Activated naive CD4-positive, alpha-beta T cell treated with anti-CD3 and anti-CD28 coated beads for 36 hours (primary cell): ENCODE data around the gene DNAJA3. TPM values are rescaled to one million over a fixed set of nuclear protein-coding genes. Genes with fewer than 3 reads are reported as not detected.

ENCODE experiments used
- CTCF ChIA-PET: fragments of 350-600 bp; sonication (Branson Sonifier 250); formaldehyde crosslinking; loops from one replicate; lab custom pipeline; 2021; ENCODE audit warnings: antibody characterized with exemption; lab: Charles Lee
- DNase-seq: peaks from one replicate; pipeline ENCODE4 v3.0.0-alpha.2; 2020
- H3K27ac Mint-ChIP-seq: one replicate; pipeline ENCODE4 v1.8.0; 2021; ENCODE audit warnings: mild to moderate bottlenecking, mixed read lengths
- H3K27me3 Mint-ChIP-seq: one replicate; pipeline ENCODE4 v1.8.0; 2021; ENCODE audit warnings: low read depth, mixed read lengths
- H3K36me3 Mint-ChIP-seq: one replicate; pipeline ENCODE4 v1.8.0; 2021; ENCODE audit warnings: low read depth, mixed read lengths
- H3K4me1 Mint-ChIP-seq: one replicate; pipeline ENCODE4 v1.8.0; 2021; ENCODE audit warnings: low read depth, mixed read lengths
- H3K4me3 Mint-ChIP-seq: one replicate; pipeline ENCODE4 v1.8.0; 2021; ENCODE audit warnings: mild to moderate bottlenecking, moderate library complexity, mixed read lengths
- H3K9me3 Mint-ChIP-seq: one replicate; pipeline ENCODE4 v1.8.0; 2021; ENCODE audit warnings: mixed read lengths
- intact Hi-C: fragments of 100-400 bp; cut with micrococcal nuclease; formaldehyde crosslinking; loops from one replicate; pipeline ENCODE4 v1.15.1; 2023
- total RNA-seq, 2 experiments: library from RNA; stranded (reverse); gene quantifications; one replicate each; pipeline ENCODE4 v1.2.3, GENCODE V29; 2021

DNAJA3 gene
- total RNA-seq, 2 experiments from 2014 or later, result 86.7 to 88.0 TPM

DNA sequence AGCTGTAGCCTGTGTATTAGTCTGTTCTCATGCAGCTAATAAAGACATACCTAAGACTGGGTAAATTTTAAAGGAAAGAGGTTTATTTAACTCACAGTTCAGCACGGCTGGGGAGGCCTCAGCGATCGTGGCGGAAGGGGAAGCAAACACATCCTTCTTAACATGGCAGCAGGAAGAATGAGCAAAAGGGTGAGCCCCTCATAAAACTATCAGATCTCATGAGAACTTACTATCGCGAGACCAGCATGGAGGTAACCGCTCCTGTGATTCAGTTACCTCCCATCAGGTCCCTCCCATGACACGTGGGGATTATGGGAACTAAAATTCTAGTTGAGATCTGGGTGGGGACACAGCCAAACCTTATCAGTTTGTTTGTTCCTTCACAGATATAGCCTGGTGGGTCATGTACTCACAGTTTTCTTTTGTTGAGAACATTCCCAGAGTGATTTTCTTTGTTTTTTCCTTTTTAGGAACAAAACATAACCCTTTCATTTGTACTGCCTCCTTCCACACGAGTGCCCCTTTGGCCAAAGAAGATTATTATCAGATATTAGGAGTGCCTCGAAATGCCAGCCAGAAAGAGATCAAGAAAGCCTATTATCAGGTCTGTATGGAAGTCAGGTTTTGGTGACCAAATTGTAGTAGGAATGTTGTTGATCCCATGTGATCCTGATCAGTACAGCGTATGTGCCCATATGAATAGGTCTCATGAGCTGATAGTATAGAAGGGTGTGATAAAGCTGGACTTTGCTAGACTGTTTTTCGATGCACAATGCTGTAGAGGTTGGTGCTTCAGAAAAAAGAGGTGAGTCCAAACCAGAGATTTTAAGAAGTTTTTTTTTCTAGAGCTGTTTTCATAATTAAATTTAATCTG lies 8.5 kb downstream of the DNAJA3 start:
- CTCF ChIA-PET, result no interaction called here
- H3K27ac Mint-ChIP-seq, result peak overlapping the region; percentile 58
- H3K9me3 Mint-ChIP-seq, result no peaks in the 10 kb centered on the region
- peaks cover 27% of the 10 kb centered on the region for H3K4me1 Mint-ChIP-seq
- H3K36me3 Mint-ChIP-seq, result peaks cover 46% of the 10 kb centered on the region
- intact Hi-C loops, result no loop called here
- H3K4me3 Mint-ChIP-seq, result no peak overlapping the region
- no peaks in the 10 kb centered on the region for H3K27me3 Mint-ChIP-seq
- DNase-seq, result no peak

- intact Hi-C loops, result no loop called here
- Mint-ChIP-seq H3K27ac (peak overlapping the region; percentile 7), H3K9me3 (no peaks in the 10 kb centered on the region), H3K36me3 (peaks cover 49% of the 10 kb centered on the region), H3K4me3 (no peak overlapping the region), H3K27me3 (no peaks in the 10 kb centered on the region), H3K4me1 (peaks cover 21% of the 10 kb centered on the region)
- CTCF ChIA-PET, result interaction anchor here (1.2 kb wide), 1 partner anchor 33 kb away, joined by 3 read pairs; no protein-coding TSS in a partner anchor
- DNase-seq, result no peak
Measured at GRCh38 chr16:4435337-4436067, 9.8 kb downstream of the DNAJA3 start.

GRCh38 chr16:4437366-4437765 lies 11.7 kb downstream of the DNAJA3 start:
- intact Hi-C loops, result no loop called here
- CTCF ChIA-PET, result interaction anchor here (0.7 to 1.7 kb wide), 4 partner anchors 34 to 1379 kb away, joined by 3 to 5 read pairs (median 3); no protein-coding TSS in a partner anchor
- H3K4me3 Mint-ChIP-seq, result no peak overlapping the region
- no peaks in the 10 kb centered on the region for H3K9me3 Mint-ChIP-seq
- peaks cover 47% of the 10 kb centered on the region for H3K36me3 Mint-ChIP-seq
- no peak for DNase-seq
- peaks cover 17% of the 10 kb centered on the region for H3K4me1 Mint-ChIP-seq
- no peak overlapping the region for H3K27ac Mint-ChIP-seq
- no peaks in the 10 kb centered on the region for H3K27me3 Mint-ChIP-seq

GRCh38 chr16:4442371-4442770 lies 16.7 kb downstream of the DNAJA3 start:
- Mint-ChIP-seq H3K36me3 (peaks cover 47% of the 10 kb centered on the region), H3K27me3 (no peaks in the 10 kb centered on the region), H3K4me1 (peaks cover 1% of the 10 kb centered on the region), H3K27ac (no peak overlapping the region), H3K9me3 (no peaks in the 10 kb centered on the region), H3K4me3 (no peak overlapping the region)
- intact Hi-C loops, result no loop called here
- DNase-seq, result no peak
- CTCF ChIA-PET, result no interaction called here

GRCh38 chr16:4443271-4443670 lies 17.6 kb downstream of the DNAJA3 start:
- peaks cover 1% of the 10 kb centered on the region for H3K4me1 Mint-ChIP-seq
- intact Hi-C loops, result no loop called here
- CTCF ChIA-PET, result interaction anchor here (0.6 kb wide), 1 partner anchor 27 kb away, joined by 3 read pairs; no protein-coding TSS in a partner anchor
- no peaks in the 10 kb centered on the region for H3K27me3 Mint-ChIP-seq
- DNase-seq, result no peak
- no peaks in the 10 kb centered on the region for H3K9me3 Mint-ChIP-seq
- peaks cover 47% of the 10 kb centered on the region for H3K36me3 Mint-ChIP-seq
- H3K4me3 Mint-ChIP-seq, result no peak overlapping the region
- no peak overlapping the region for H3K27ac Mint-ChIP-seq

DNA sequence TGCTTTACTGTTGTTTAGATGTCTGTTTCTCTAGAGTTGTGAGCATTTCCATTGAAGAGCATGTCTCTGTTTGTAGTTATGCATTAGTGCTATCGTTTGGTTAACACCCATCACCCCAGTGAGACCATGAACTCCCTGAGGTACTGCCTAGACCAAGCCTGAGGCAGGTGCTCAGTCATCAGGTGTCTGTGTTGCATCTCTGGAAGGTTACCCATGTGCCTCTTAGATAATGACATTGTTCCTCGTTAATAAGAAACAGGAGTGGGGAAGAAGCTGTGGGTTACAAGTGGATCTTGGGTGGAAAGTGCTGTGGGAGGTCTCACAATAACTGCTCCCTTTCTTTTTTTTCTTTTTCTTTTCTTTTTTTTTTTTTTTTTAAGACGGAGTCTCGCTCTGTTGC lies 18.3 kb downstream of the DNAJA3 start:
- Mint-ChIP-seq H3K9me3 (no peaks in the 10 kb centered on the region), H3K36me3 (peaks cover 53% of the 10 kb centered on the region), H3K27ac (no peak overlapping the region), H3K4me3 (no peak overlapping the region), H3K27me3 (no peaks in the 10 kb centered on the region), H3K4me1 (peaks cover 1% of the 10 kb centered on the region)
- CTCF ChIA-PET, result no interaction called here
- DNase-seq, result no peak
- intact Hi-C loops, result no loop called here

GRCh38 chr16:4450430-4450829 lies 24.8 kb downstream of the DNAJA3 start:
- Mint-ChIP-seq H3K27ac (no peak overlapping the region), H3K36me3 (peaks cover 45% of the 10 kb centered on the region)

GRCh38 chr16:4450931-4451519 lies 25.4 kb downstream of the DNAJA3 start:
- H3K36me3 Mint-ChIP-seq, result peaks cover 45% of the 10 kb centered on the region
- CTCF ChIA-PET, result interaction anchor here (0.6 to 0.9 kb wide), 3 partner anchors 8 to 13 kb away, joined by 3 read pairs; no protein-coding TSS in a partner anchor
- no peaks in the 10 kb centered on the region for H3K4me1 Mint-ChIP-seq
- peak overlapping the region; percentile 41 for H3K27ac Mint-ChIP-seq
- intact Hi-C loops, result no loop called here
- H3K4me3 Mint-ChIP-seq, result no peak overlapping the region
- no peaks in the 10 kb centered on the region for H3K9me3 Mint-ChIP-seq
- DNase-seq, result no peak
- no peaks in the 10 kb centered on the region for H3K27me3 Mint-ChIP-seq

More at GRCh38 chr16:4450430-4450829, 24.8 kb downstream of the DNAJA3 start:
- Mint-ChIP-seq H3K27me3 (no peaks in the 10 kb centered on the region), H3K9me3 (no peaks in the 10 kb centered on the region), H3K4me3 (no peak overlapping the region), H3K4me1 (no peaks in the 10 kb centered on the region)
- CTCF ChIA-PET, result interaction anchor here (0.6 to 1.4 kb wide), 4 partner anchors 9 to 190 kb away, joined by 3 to 5 read pairs (median 3); no protein-coding TSS in a partner anchor
- DNase-seq, result no peak
- intact Hi-C loops, result no loop called here

GRCh38 chr16:4452674-4453073 lies 27.0 kb downstream of the DNAJA3 start:
- peaks cover 2% of the 10 kb centered on the region for H3K4me1 Mint-ChIP-seq
- H3K36me3 Mint-ChIP-seq, result peaks cover 44% of the 10 kb centered on the region
- no peak for DNase-seq
- no peak overlapping the region for H3K27ac Mint-ChIP-seq
- no peaks in the 10 kb centered on the region for H3K27me3 Mint-ChIP-seq
- CTCF ChIA-PET, result interaction anchor here (0.7 to 1.2 kb wide), 3 partner anchors 29 to 541 kb away, joined by 3 to 4 read pairs (median 3); no protein-coding TSS in a partner anchor
- intact Hi-C loops, result no loop called here
- no peaks in the 10 kb centered on the region for H3K9me3 Mint-ChIP-seq
- no peak overlapping the region for H3K4me3 Mint-ChIP-seq

DNA sequence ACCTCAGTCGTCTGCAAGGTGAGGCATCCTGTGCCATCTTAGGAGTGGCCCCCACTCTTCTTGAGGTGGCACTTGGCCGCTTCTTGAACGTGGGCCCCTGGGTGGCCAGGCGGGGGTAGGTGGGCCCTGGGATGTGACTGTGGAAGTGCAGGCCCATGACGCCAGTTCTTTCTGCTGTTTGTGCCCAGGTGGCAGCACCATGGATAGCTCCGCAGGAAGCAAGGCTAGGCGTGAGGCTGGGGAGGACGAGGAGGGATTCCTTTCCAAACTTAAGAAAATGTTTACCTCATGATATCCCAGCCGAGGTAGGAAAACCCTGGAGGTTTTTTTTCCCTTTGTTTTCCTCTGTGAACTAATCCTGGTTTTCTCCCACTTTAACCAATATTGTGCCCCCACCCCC lies 29.0 kb downstream of the DNAJA3 start:
- no peak for DNase-seq
- CTCF ChIA-PET, result no interaction called here
- Mint-ChIP-seq H3K27ac (no peak overlapping the region), H3K9me3 (no peaks in the 10 kb centered on the region), H3K36me3 (peaks cover 38% of the 10 kb centered on the region), H3K4me1 (peaks cover 6% of the 10 kb centered on the region), H3K27me3 (no peaks in the 10 kb centered on the region), H3K4me3 (no peak overlapping the region)
- intact Hi-C loops, result no loop called here

- intact Hi-C loops, result no loop called here
- CTCF ChIA-PET, result no interaction called here
Measured at GRCh38 chr16:4455081-4455480, 29.4 kb downstream of the DNAJA3 start.

GRCh38 chr16:4455951-4456350 lies 30.3 kb downstream of the DNAJA3 start:
- H3K4me3 Mint-ChIP-seq, result no peak overlapping the region
- intact Hi-C loops, result no loop called here
- H3K4me1 Mint-ChIP-seq, result peaks cover 6% of the 10 kb centered on the region
- peaks cover 31% of the 10 kb centered on the region for H3K36me3 Mint-ChIP-seq
- H3K27me3 Mint-ChIP-seq, result no peaks in the 10 kb centered on the region
- H3K9me3 Mint-ChIP-seq, result no peaks in the 10 kb centered on the region
- DNase-seq, result no peak
- no peak overlapping the region for H3K27ac Mint-ChIP-seq
- CTCF ChIA-PET, result no interaction called here

More at GRCh38 chr16:4455081-4455480, 29.4 kb downstream of the DNAJA3 start:
- Mint-ChIP-seq H3K9me3 (no peaks in the 10 kb centered on the region), H3K27me3 (no peaks in the 10 kb centered on the region), H3K36me3 (peaks cover 36% of the 10 kb centered on the region), H3K27ac (no peak overlapping the region), H3K4me1 (peaks cover 6% of the 10 kb centered on the region), H3K4me3 (no peak overlapping the region)
- no peak for DNase-seq
